ENCODE measurements around the gene OVAAL.

- no peak for TF ChIP-seq CTCF (IDR thresholded peaks at IDR 0.05; ENCODE audit: low read depth, low read length, poor library complexity, severe bottlenecking)
- TF ChIP-seq EZH2phosphoT487 (IDR thresholded peaks at IDR 0.05; ENCODE audit: borderline replicate concordance, low read length): no peak; the same call in 1 of the 2 replicates
These were observed 25.9 kb upstream of the OVAAL start for GRCh38 chr1:180532854-180533253.

Measured in DOHH2 (cell line).